ENCODE measurements around the gene POLD3. TPM values are rescaled to one million over a fixed set of nuclear protein-coding genes. Genes with fewer than 3 reads are reported as not detected.

The POLD3 gene
- total RNA-seq, 4 donors from 2014 or later, result 9.0 to 21.9 (median 12.8) TPM

GRCh38 chr11:74612877-74613276, 20.5 kb downstream of the POLD3 start:
- H3K27ac ChIP-seq, result peak overlapping the region in 1 of 4 donors; percentile 23
- TF ChIP-seq EP300 (IDR thresholded peaks at IDR 0.05) (no peak), POLR2A (IDR thresholded peaks at IDR 0.05) (no peak), CTCF (IDR thresholded peaks at IDR 0.05) (no peak)
- peaks cover 0 to 51% (median 0%) of the 10 kb centered on the region in 3 donors for H3K36me3 ChIP-seq
- H3K4me1 ChIP-seq, result peaks cover 0 to 13% (median 4%) of the 10 kb centered on the region in 4 donors
- no peaks in the 10 kb centered on the region for H3K27me3 ChIP-seq
- H3K4me3 ChIP-seq, result no peak overlapping the region
- H3K9me3 ChIP-seq, result no peaks in the 10 kb centered on the region
- no peak for DNase-seq (ENCODE audit: low spot score in 2 of 2)
- 48 to 69% methylated on average over 3 of the region's 3 CpGs for WGBS, 2 donors

- Histone ChIP-seq H3K27me3 (no peaks in the 10 kb centered on the region), H3K4me1 (peaks cover 0 to 13% (median 4%) of the 10 kb centered on the region in 4 donors), H3K4me3 (no peak overlapping the region), H3K9me3 (no peaks in the 10 kb centered on the region), H3K36me3 (peaks cover 0 to 46% (median 0%) of the 10 kb centered on the region in 3 donors), H3K27ac (no peak overlapping the region)
- WGBS, 2 donors, result 83 to 89% methylated on average over 1 of the region's 1 CpG
- TF ChIP-seq EP300 (IDR thresholded peaks at IDR 0.05), result no peak
- TF ChIP-seq CTCF (IDR thresholded peaks at IDR 0.05), result no peak
- TF ChIP-seq POLR2A (IDR thresholded peaks at IDR 0.05), result no peak
- no peak for DNase-seq (ENCODE audit: low spot score in 2 of 2)
Observed at GRCh38 chr11:74615311-74615710, 22.9 kb downstream of the POLD3 start.

- Histone ChIP-seq H3K4me1 (peaks cover 0 to 12% (median 4%) of the 10 kb centered on the region in 4 donors), H3K27me3 (no peaks in the 10 kb centered on the region), H3K36me3 (peaks cover 0 to 50% (median 0%) of the 10 kb centered on the region in 3 donors), H3K27ac (peak overlapping the region in 1 of 4 donors; percentile 15), H3K9me3 (no peaks in the 10 kb centered on the region), H3K4me3 (no peak overlapping the region)
- DNase-seq (ENCODE audit: low spot score in 2 of 2), result no peak
- no peak for TF ChIP-seq CTCF (IDR thresholded peaks at IDR 0.05)
- no peak for TF ChIP-seq POLR2A (IDR thresholded peaks at IDR 0.05)
- no peak for TF ChIP-seq EP300 (IDR thresholded peaks at IDR 0.05)
- WGBS, 2 donors, result 77 to 86% methylated on average over 3 of the region's 3 CpGs
Observed at GRCh38 chr11:74615988-74616387, 23.6 kb downstream of the POLD3 start.

- Histone ChIP-seq H3K9me3 (no peaks in the 10 kb centered on the region), H3K4me3 (no peak overlapping the region), H3K27ac (no peak overlapping the region), H3K36me3 (peaks cover 0 to 36% (median 0%) of the 10 kb centered on the region in 3 donors), H3K27me3 (no peaks in the 10 kb centered on the region), H3K4me1 (no peaks in the 10 kb centered on the region)
- DNase-seq (ENCODE audit: low spot score in 2 of 2), result no peak
- 77 to 84% methylated on average over 2 of the region's 2 CpGs for WGBS, 2 donors
- TF ChIP-seq CTCF (IDR thresholded peaks at IDR 0.05) (no peak), EP300 (IDR thresholded peaks at IDR 0.05) (no peak), POLR2A (IDR thresholded peaks at IDR 0.05) (no peak)
Observed at GRCh38 chr11:74620531-74620930, 28.1 kb downstream of the POLD3 start.

GRCh38 chr11:74626130-74626529, 33.7 kb downstream of the POLD3 start:
- no peak for DNase-seq (ENCODE audit: low spot score in 2 of 2)
- TF ChIP-seq CTCF (IDR thresholded peaks at IDR 0.05) (no peak), POLR2A (IDR thresholded peaks at IDR 0.05) (no peak), EP300 (IDR thresholded peaks at IDR 0.05) (no peak)
- H3K9me3 ChIP-seq, result no peaks in the 10 kb centered on the region
- no peaks in the 10 kb centered on the region for H3K27me3 ChIP-seq
- WGBS, 2 donors, result 80 to 89% methylated on average over 4 of the region's 4 CpGs
- no peak overlapping the region for H3K27ac ChIP-seq
- H3K4me3 ChIP-seq, result no peak overlapping the region
- no peaks in the 10 kb centered on the region for H3K4me1 ChIP-seq
- peaks cover 0 to 22% (median 0%) of the 10 kb centered on the region in 3 donors for H3K36me3 ChIP-seq

All from tibial nerve (tissue), 4 donors.